Astrocyte (in vitro differentiated cells and primary cell): ENCODE data around the gene RALGPS1. TPM values are rescaled to one million over a fixed set of nuclear protein-coding genes. Genes with fewer than 3 reads are reported as not detected.

Experiments used
- DNase-seq: peaks from one replicate; pipeline ENCODE4 v3.0.0-alpha.2; 2010; ENCODE audit warnings: low read depth
- FAIRE-seq: peaks from 2 replicates; lab custom pipeline; 2011; peaks lifted over from hg19 to GRCh38; lab: Jason Lieb, UNC
- H2AFZ ChIP-seq: 2 replicates; pipeline ENCODE4 v1.6.0; 2012; ENCODE audit warnings: low read depth, low read length, inconsistent platforms
- H3K27ac ChIP-seq: 2 replicates; pipeline ENCODE4 v1.5.1; 2011; ENCODE audit warnings: low read depth, low read length, inconsistent platforms
- H3K27me3 ChIP-seq: 2 replicates; pipeline ENCODE4 v1.6.0; 2011; ENCODE audit warnings: low read length, inconsistent platforms; ENCODE audit not compliant: insufficient read depth
- H3K36me3 ChIP-seq: 2 replicates; pipeline ENCODE4 v1.5.1; 2011; ENCODE audit warnings: low read length, inconsistent platforms; ENCODE audit not compliant: insufficient read depth
- H3K4me1 ChIP-seq: 2 replicates; pipeline ENCODE4 v1.5.1; 2011; ENCODE audit warnings: low read length, inconsistent platforms; ENCODE audit not compliant: insufficient read depth
- H3K4me2 ChIP-seq: 2 replicates; pipeline ENCODE4 v1.6.0; 2012; ENCODE audit warnings: low read length, inconsistent platforms
- H3K4me3 ChIP-seq: 2 replicates; pipeline ENCODE4 v1.5.1; 2011; ENCODE audit warnings: low read depth, mild to moderate bottlenecking, low read length, inconsistent platforms; ENCODE audit not compliant: insufficient read depth
- H3K79me2 ChIP-seq: 2 replicates; pipeline ENCODE4 v1.6.0; 2012; ENCODE audit warnings: mild to moderate bottlenecking, low read length, inconsistent platforms; ENCODE audit not compliant: insufficient read depth
- H3K9ac ChIP-seq: 2 replicates; pipeline ENCODE4 v1.6.0; 2012; ENCODE audit warnings: mild to moderate bottlenecking, low read length, inconsistent platforms
- H3K9me3 ChIP-seq: 2 replicates; pipeline ENCODE4 v1.5.1; 2012; ENCODE audit warnings: low read depth, mild to moderate bottlenecking, low read length, inconsistent platforms; ENCODE audit not compliant: insufficient read depth
- H4K20me1 ChIP-seq: 2 replicates; pipeline ENCODE4 v1.6.0; 2012; ENCODE audit warnings: low read length, inconsistent platforms; ENCODE audit not compliant: insufficient read depth
- H3K27ac Mint-ChIP-seq: one replicate; pipeline ENCODE4 v1.8.0; 2021; ENCODE audit warnings: mild to moderate bottlenecking, mixed read lengths; ENCODE audit not compliant: unreplicated experiment
- H3K27me3 Mint-ChIP-seq: one replicate; pipeline ENCODE4 v1.8.0; 2021; ENCODE audit warnings: low read depth, mixed read lengths; ENCODE audit not compliant: unreplicated experiment
- H3K36me3 Mint-ChIP-seq: one replicate; pipeline ENCODE4 v1.8.0; 2021; ENCODE audit warnings: low read depth, mixed read lengths; ENCODE audit not compliant: unreplicated experiment
- H3K4me1 Mint-ChIP-seq: one replicate; pipeline ENCODE4 v1.8.0; 2021; ENCODE audit warnings: low read depth, mixed read lengths; ENCODE audit not compliant: unreplicated experiment
- H3K4me3 Mint-ChIP-seq: one replicate; pipeline ENCODE4 v1.8.0; 2021; ENCODE audit warnings: mild to moderate bottlenecking, moderate library complexity, mixed read lengths; ENCODE audit not compliant: unreplicated experiment
- H3K9me3 Mint-ChIP-seq: one replicate; pipeline ENCODE4 v1.8.0; 2021; ENCODE audit warnings: mild to moderate bottlenecking, mixed read lengths; ENCODE audit not compliant: unreplicated experiment
- CTCF ChIP-seq: IDR thresholded peaks from 2 replicates; pipeline ENCODE4 v1.5.1; 2011; ENCODE audit warnings: low read depth, mild to moderate bottlenecking, inconsistent platforms, low read length, moderate library complexity; ENCODE audit not compliant: insufficient read depth
- EZH2 ChIP-seq: IDR thresholded peaks from 2 replicates; pipeline ENCODE4 v1.6.1; 2012; ENCODE audit warnings: mild to moderate bottlenecking, low read length, inconsistent platforms; ENCODE audit not compliant: insufficient read depth
- total RNA-seq: library from RNA; stranded (reverse); gene quantifications from 2 replicates; pipeline ENCODE4 v1.2.1, GENCODE V29; 2021

RALGPS1 gene
- total RNA-seq, 1 donor from 2014 or later = 2.8 TPM

- Histone ChIP-seq H3K27ac (no peak overlapping the region), H2AFZ (no peak overlapping the region), H3K27me3 (peaks cover 8% of the 10 kb centered on the region), H3K9me3 (no peaks in the 10 kb centered on the region), H3K79me2 (no peaks in the 10 kb centered on the region), H3K4me3 (no peak overlapping the region), H3K36me3 (no peaks in the 10 kb centered on the region), H3K4me2 (no peak overlapping the region), H3K9ac (no peak overlapping the region), H3K4me1 (no peaks in the 10 kb centered on the region), H4K20me1 (peaks cover 11% of the 10 kb centered on the region)
- Mint-ChIP-seq H3K4me1 (peaks cover 2% of the 10 kb centered on the region), H3K27ac (no peak overlapping the region), H3K27me3 (peaks cover 13% of the 10 kb centered on the region), H3K4me3 (no peak overlapping the region), H3K36me3 (peaks cover 20% of the 10 kb centered on the region), H3K9me3 (no peaks in the 10 kb centered on the region)
- DNase-seq = no peak
- TF ChIP-seq CTCF (no peak), EZH2 (no peak)
- no peak for FAIRE-seq
Measured at GRCh38 chr9:127107171-127107928, 192.8 kb downstream of the RALGPS1 start.

- TF ChIP-seq EZH2 (no peak), CTCF (no peak)
- H3K9ac ChIP-seq = no peak overlapping the region
- no peaks in the 10 kb centered on the region for H3K79me2 ChIP-seq
- no peak overlapping the region for H3K27ac Mint-ChIP-seq
- H4K20me1 ChIP-seq = peaks cover 12% of the 10 kb centered on the region
- H3K4me3 ChIP-seq = no peak overlapping the region
- peaks cover 10% of the 10 kb centered on the region for H3K27me3 Mint-ChIP-seq
- H3K36me3 Mint-ChIP-seq = peaks cover 17% of the 10 kb centered on the region
- no peak overlapping the region for H3K4me3 Mint-ChIP-seq
- no peak for DNase-seq
- no peak overlapping the region for H3K4me2 ChIP-seq
- peaks cover 2% of the 10 kb centered on the region for H3K4me1 Mint-ChIP-seq
- no peaks in the 10 kb centered on the region for H3K9me3 ChIP-seq
- no peaks in the 10 kb centered on the region for H3K36me3 ChIP-seq
- no peak overlapping the region for H2AFZ ChIP-seq
- FAIRE-seq = no peak
- no peak overlapping the region for H3K27ac ChIP-seq
- no peaks in the 10 kb centered on the region for H3K4me1 ChIP-seq
- no peaks in the 10 kb centered on the region for H3K9me3 Mint-ChIP-seq
- H3K27me3 ChIP-seq = peaks cover 8% of the 10 kb centered on the region
Measured at GRCh38 chr9:127107929-127108876, 193.6 kb downstream of the RALGPS1 start.
